CD4-positive, alpha-beta T cell treated with Interleukin-1 beta for 1 hour (primary cell): ENCODE results near the gene IMMT.
"Not testable (repeated sequence)": the region's sequence is repeated elsewhere in the genome, so short reads cannot be mapped to it uniquely, and the experiment has no call there.

Experiments used
- DNase-seq, 2 donors: peaks; one replicate each; pipeline ENCODE4 v3.0.0-alpha.2; 2020 to 2022

IMMT gene

GRCh38 chr2:86225581-86225980 is 30.3 kb upstream of the IMMT start:
- DNase-seq = peak; percentile 38 to 70

- DNase-seq = no peak
Measured at GRCh38 chr2:86224645-86225355, 29.5 kb upstream of the IMMT start.

GRCh38 chr2:86223927-86224560 is 28.8 kb upstream of the IMMT start:
- DNase-seq = no peak

DNA sequence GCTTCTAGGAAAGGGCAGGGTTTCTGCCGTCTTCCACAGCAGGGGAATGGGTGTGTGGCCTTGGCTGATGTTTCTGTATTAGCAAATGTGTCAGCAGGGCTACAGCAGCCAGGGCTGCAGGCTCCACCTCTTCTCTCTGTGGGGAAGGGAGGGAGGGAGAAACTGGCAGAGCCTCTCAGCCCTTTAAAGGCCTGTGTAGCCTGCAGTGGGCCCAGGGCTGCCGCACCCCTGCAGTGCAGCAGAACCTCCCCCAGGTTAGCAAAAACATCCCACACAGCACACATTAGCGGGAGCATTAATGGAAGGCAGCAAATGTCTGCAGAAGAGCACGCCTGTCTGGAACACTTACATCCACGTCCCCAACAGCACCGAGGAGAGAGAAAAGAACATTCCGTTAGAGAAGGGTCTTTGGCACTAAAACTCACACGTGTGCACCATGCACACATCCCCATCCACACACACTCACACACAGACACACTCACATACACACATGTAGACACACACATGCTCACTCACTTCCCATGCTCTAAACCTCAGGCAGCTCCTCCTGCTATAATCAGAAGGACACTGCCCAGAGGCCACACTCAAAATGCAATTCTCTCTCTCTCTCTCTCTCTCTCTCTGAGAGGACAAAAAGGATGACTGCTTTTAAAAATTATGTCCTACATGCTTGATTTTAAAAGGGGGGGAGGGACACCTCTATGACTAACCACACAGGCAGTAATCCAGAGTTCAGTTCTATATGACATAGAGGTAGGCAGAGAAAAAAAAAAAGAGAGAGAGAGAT is 28.1 kb upstream of the IMMT start:
- no peak for DNase-seq

GRCh38 chr2:86221066-86221684 is 25.9 kb upstream of the IMMT start:
- peak; percentile 58 to 62 for DNase-seq

GRCh38 chr2:86219896-86220295 is 24.6 kb upstream of the IMMT start:
- DNase-seq = no peak

DNA sequence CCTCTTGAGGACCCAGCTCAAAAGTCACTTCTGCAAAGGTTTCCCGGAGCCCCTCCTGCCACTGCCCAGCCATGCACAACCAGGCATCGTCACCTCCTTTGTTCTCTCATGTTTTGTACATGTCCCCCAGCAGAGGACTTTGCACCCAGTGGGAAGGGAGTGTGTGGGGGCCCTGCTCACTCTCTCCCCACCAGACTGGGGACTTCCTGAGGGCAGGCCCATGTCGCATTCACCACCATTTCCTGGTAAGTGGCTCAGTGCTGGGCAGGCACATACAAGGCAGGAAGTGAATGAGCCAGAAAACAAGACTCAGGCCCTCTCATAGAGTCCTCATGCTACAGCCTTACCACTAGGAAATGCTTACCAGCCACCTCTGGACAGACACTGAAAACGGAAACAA is 22.9 kb upstream of the IMMT start:
- no peak for DNase-seq

DNA sequence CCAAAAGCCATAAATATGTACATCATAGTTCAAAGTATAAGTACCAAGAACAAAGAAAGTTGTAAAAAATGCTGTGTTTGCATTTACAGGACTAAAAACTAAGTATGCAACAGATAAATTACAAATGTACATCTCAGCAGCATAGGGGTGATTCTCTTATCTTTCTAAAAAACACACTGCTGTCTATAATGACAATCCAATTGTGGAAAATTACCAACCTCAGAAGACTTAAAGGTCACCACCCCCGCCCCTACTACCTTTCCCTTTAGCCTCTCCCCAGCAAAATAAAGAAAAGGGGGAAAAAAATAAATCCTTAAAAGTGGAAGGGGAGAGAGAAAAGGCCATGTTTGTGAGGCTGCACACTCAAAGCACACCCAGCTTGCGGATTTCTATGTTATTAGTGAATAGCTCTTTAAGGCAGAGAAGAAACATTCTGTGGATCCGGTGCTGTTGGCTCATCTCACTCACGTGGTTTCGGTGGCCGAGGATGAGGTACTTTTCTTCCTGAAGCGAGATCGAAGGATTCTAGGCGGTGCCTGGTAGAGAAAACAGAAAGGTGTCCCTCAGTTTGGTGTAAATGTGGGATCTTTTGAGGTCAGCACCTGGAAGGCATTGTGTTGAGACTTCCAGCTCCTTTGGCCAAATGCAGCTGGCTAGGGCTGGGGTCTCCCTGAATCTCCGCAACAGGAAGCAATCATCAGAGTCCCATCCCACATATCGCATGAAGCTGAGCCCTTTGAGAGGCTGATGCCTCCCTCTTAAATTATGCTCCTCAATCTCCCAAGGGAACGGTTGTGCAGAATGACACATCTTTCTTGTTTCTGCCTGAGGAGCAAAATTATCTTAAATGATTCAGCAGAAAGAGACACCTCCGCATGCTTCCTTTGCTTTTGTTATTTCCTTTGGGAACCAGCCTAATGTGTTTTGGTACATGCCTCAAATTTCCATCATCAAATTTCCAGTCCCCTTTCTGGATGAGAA is 21.6 kb upstream of the IMMT start:
- no peak for DNase-seq

- no peak for DNase-seq
Measured at GRCh38 chr2:86214503-86214832, 19.2 kb upstream of the IMMT start.

- no peak for DNase-seq
Measured at GRCh38 chr2:86213699-86214502, 18.6 kb upstream of the IMMT start.

GRCh38 chr2:86213056-86213455 is 17.8 kb upstream of the IMMT start:
- no peak for DNase-seq

DNA sequence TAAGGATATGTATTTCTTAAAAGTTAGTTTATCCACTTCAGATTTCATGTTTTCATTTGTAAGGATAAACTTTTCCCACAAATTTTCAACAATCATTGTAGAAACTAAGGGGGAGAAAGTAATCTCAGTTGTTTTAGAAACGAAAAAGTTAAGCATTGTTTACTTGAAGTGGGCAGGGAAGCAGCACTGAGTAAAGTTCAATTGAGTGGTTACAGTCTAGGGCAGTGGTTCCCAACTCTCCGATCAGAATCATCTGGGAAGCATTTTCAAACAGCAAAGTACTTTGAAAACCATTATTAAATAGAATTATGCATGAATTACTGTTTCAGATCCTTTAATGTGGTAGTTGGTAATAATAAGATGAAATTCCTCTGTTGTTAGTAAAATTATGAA is 16.5 kb upstream of the IMMT start:
- DNase-seq = no peak

GRCh38 chr2:86211033-86211795 is 16.0 kb upstream of the IMMT start:
- no peak for DNase-seq

GRCh38 chr2:86204458-86204857 is 9.2 kb upstream of the IMMT start:
- no peak for DNase-seq

GRCh38 chr2:86203614-86204013 is 8.4 kb upstream of the IMMT start:
- no peak for DNase-seq

DNA sequence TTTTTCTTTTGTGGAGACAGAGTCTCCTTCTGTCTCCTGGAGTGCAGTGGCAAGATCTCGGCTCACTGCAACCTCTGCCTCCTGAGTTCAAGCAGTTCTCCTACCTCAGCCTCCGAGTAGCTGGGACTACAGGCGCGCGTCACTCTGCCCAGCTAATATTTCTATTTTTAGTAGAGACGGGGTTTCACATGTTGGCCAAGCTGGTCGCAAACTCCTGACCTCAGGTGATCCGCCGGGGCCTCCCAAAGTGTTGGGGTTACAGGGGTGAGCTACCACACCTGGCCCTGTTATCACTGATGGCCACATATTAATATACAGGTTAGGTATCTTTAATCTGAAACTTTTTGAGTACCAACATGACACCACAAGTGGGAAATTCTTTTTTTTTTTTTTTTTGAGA is 7.4 kb upstream of the IMMT start:
- no peak for DNase-seq

DNA sequence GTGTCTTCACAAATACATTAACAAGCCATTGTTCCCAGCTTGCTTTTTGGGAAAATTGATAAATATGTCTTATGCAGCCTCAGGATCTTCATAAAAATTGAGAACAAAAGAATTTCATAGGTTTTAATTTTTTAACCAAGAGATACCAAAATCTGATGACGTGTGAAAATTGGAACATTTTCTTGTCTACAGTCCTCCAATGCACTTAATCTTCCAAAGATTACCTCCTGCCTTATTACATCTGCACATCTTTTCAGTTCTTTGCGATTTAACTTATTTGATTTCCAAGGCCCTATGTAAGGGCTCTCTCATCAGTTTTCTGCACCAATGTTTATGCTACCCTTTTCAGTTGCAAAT is 7.1 kb upstream of the IMMT start:
- no peak for DNase-seq

DNA sequence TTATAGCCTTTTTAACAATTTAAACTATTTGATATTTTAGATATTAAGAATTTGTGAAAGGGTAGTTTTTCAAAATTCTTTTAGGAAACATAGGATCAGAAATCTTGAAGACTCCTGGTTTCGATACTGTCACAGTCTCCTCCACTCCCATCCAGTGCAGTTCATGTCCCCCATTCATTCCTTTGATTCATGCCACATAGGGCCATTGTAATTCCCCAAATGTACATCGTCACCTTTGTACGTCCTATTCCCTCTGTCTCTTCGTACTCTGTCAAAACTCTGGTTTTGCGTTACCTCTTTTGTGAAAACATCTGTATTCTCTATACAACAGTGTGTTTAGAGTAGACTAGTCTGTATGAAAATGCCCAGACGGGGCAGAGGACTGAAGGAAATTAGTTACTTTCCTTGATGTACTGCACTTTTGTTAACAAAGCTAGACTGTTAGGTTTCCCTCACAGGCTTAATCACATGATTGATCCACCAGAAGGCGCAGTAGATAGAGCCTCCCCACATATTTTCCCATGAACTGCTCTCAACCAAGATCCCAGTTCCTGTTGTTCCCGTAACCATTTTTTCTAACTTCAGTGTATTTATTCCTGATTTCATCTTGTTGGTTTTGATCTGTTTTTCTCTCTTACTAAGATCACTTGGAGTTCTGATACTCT is 6.5 kb upstream of the IMMT start:
- no peak for DNase-seq

- DNase-seq = not testable (repeated sequence)
Measured at GRCh38 chr2:86200564-86200963, 5.3 kb upstream of the IMMT start.

DNA sequence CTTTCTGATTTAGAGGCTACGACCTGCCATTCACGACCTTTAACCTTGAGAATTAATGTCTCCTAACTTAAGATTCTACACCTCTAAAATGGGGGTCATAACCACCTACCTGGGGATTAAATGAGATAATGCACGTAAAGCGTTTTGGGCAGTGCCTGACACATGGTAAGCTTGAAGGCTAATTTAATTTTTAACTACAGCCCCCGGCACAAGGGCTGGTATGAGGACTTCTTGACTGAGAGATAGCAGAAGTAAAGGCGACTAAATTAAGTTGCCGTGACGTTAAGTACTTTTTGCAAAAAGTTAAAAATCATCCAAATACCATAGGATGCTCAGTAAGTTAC is 4.5 kb upstream of the IMMT start:
- no peak for DNase-seq
